HepG2 (cell line): ENCODE measurements around the gene CELF4. TPM values are rescaled to one million over a fixed set of nuclear protein-coding genes. Genes with fewer than 3 reads are reported as not detected.

Experiments used
- ATAC-seq: fragments of 200-7000 bp; cut with Tn5 transposase; 3 replicates; pipeline ENCODE4 v1.9.1; 2020; ENCODE audit warnings: mild to moderate bottlenecking, moderate library complexity
- BruUV-seq: library from RNA; stranded (reverse); fragments of 400-500 nt; replicated peaks from 2 replicates; lab custom pipeline; 2021; lab: Mats Ljungman, UMichigan
- CTCF ChIA-PET: fragments of 300-600 bp; formaldehyde crosslinking; extraction: SDS; loops from one replicate; lab custom pipeline; 2021; ENCODE audit warnings: low total read pairs, inconsistent platforms, low intra/inter-chr PET ratio; lab: Yijun Ruan, JAX
- POLR2A ChIA-PET: fragments of 350-600 bp; sonication (Branson Sonifier 250); formaldehyde crosslinking; loops from one replicate; lab custom pipeline; 2020; ENCODE audit warnings: antibody characterized with exemption, inconsistent platforms; lab: Yijun Ruan, JAX
- DNase-seq: peaks from one replicate; pipeline ENCODE4 v3.0.0-alpha.2; 2015; ENCODE audit warnings: low spot score
- FAIRE-seq: peaks from 3 replicates; lab custom pipeline; 2011; peaks lifted over from hg19 to GRCh38; lab: Jason Lieb, UNC
- H2AFZ ChIP-seq: one replicate; pipeline ENCODE4 v1.6.1; 2011; ENCODE audit warnings: low read length, inconsistent platforms
- H3K27ac ChIP-seq: fragments of 300-600 bp; 3 replicates; pipeline ENCODE4 v1.8.0; 2011; ENCODE audit warnings: mixed run types, mild to moderate bottlenecking, mixed read lengths, low read length, inconsistent platforms; ENCODE audit not compliant: insufficient read depth; ENCODE audit errors: extremely low read length
- H3K27me3 ChIP-seq, 2 experiments: fragments of 200-600 bp in 1 of 2; 2 replicates in 1 of 2; 3 replicates in 1 of 2; pipeline versions ENCODE4 v1.6.0 to v1.8.0; 2011; ENCODE audit warnings: low read length in 2 of 2, mild to moderate bottlenecking in 2 of 2, moderate library complexity in 2 of 2, inconsistent platforms in 1 of 2; ENCODE audit not compliant: insufficient read depth in 2 of 2, control insufficient read depth in 1 of 2
- H3K36me3 ChIP-seq, 2 experiments: fragments of 200-600 bp in 1 of 2; replicated peaks in 1 of 2; 2 replicates in 1 of 2; 3 replicates in 1 of 2; pipeline versions ENCODE4 v1.5.1 to v1.8.0; 2011; ENCODE audit warnings: low read length in 2 of 2, inconsistent platforms in 1 of 2; ENCODE audit not compliant: insufficient read depth in 2 of 2, control insufficient read depth in 1 of 2
- H3K4me1 ChIP-seq: 2 replicates; pipeline ENCODE4 v1.5.1; 2012; ENCODE audit warnings: low read length, inconsistent platforms; ENCODE audit not compliant: insufficient read depth
- H3K4me2 ChIP-seq: 2 replicates; pipeline ENCODE4 v1.6.0; 2011; ENCODE audit warnings: low read depth, low read length, inconsistent platforms
- H3K4me3 ChIP-seq, 3 experiments: fragments of 200-600 bp in 1 of 3; sonication (generic), shearing (Covaris generic) in 1 of 3; replicated peaks in 1 of 3; 2 replicates each; pipeline ENCODE4 v1.5.1; 2011 to 2016; ENCODE audit warnings: low read length in 3 of 3, inconsistent platforms in 2 of 3, low read depth in 2 of 3, mild to moderate bottlenecking in 2 of 3, control low read depth in 1 of 3, mixed read lengths in 1 of 3; ENCODE audit not compliant: insufficient read depth in 1 of 3
- H3K79me2 ChIP-seq: one replicate; pipeline ENCODE4 v1.6.1; 2011; ENCODE audit warnings: low read length, inconsistent platforms; ENCODE audit not compliant: insufficient read depth
- H3K9ac ChIP-seq: 2 replicates; pipeline ENCODE4 v1.6.0; 2011; ENCODE audit warnings: mild to moderate bottlenecking, low read depth, low read length, inconsistent platforms; ENCODE audit not compliant: insufficient read depth
- H3K9me3 ChIP-seq: 2 replicates; pipeline ENCODE4 v1.5.1; 2012; ENCODE audit warnings: mild to moderate bottlenecking, low read length
- H4K20me1 ChIP-seq: 2 replicates; pipeline ENCODE4 v1.6.0; 2011; ENCODE audit warnings: inconsistent platforms, mild to moderate bottlenecking, low read length, moderate library complexity; ENCODE audit not compliant: insufficient read depth
- HNF4A ChIP-seq: sonication (generic); formaldehyde crosslinking; IDR thresholded peaks from 2 replicates; pipeline ENCODE4 v1.4.0; 2020; ENCODE audit warnings: missing genetic modification reagents
- THYN1 ChIP-seq: sonication (generic); formaldehyde crosslinking; IDR thresholded peaks from 2 replicates; pipeline ENCODE4 v1.8.1; 2023; ENCODE audit warnings: low read depth, mild to moderate bottlenecking, moderate library complexity, missing genetic modification reagents, borderline replicate concordance
- ZNF574 ChIP-seq: sonication (generic); formaldehyde crosslinking; IDR thresholded peaks from 2 replicates; pipeline ENCODE4 v1.4.0; 2020; ENCODE audit warnings: missing genetic modification reagents
- ZNF687 ChIP-seq: sonication (generic); formaldehyde crosslinking; IDR thresholded peaks from 2 replicates; pipeline ENCODE4 v1.5.1; 2020; ENCODE audit warnings: mild to moderate bottlenecking, missing genetic modification reagents, moderate library complexity
- WGBS: methylation state at CpG from one replicate; pipeline ENCODE4 v1.1.6; 2017; ENCODE audit warnings: low lambda C conversion rate; 5-methylcytosine and 5-hydroxymethylcytosine counted together
- in situ Hi-C: cut with HindIII; loops from 2 replicates; pipeline ENCODE4 v1.10.0; 2017; ENCODE audit warnings: low pct_unique_long_range_greater_than_20kb; ENCODE audit not compliant: extremely low pct_ligation_motif_present
- intact Hi-C: fragments of 100-400 bp; cut with micrococcal nuclease; formaldehyde crosslinking; loops from one replicate; pipeline ENCODE4 v1.10.0; 2022; ENCODE audit not compliant: unreplicated experiment
- polyA plus RNA-seq, 8 experiments: library from polyadenylated mRNA; depleted of rRNA in 3 of 8; stranded (reverse) in 7 of 8; unstranded in 1 of 8; fragments of >200 nt; fragmentation: Illumina TruSeq in 4 of 8; extraction: Trizol in 4 of 8; gene quantifications; 2 replicates each; pipeline versions ENCODE4 v1.2.1 to v1.2.3, GENCODE V29; 2011 to 2016; ENCODE audit warnings: low read depth in 4 of 8, missing spikeins in 1 of 8, mixed read lengths in 1 of 8; ENCODE audit not compliant: insufficient read depth in 1 of 8
- total RNA-seq, 5 experiments: library from RNA; depleted of rRNA; stranded (reverse); fragments of >200 nt; fragmentation: Illumina TruSeq; extraction: Trizol; gene quantifications; 2 replicates each; pipeline ENCODE4 v1.2.3, GENCODE V29; 2016; ENCODE audit warnings: low read depth in 1 of 5

CELF4 gene
- total and polyA plus RNA-seq, 2 of the 13 experiments (the other 11 are each of a cell fraction or from before 2014, with no cell fraction given) = not detected

GRCh38 chr18:37362158-37362890, 203.3 kb downstream of the CELF4 start:
- no peak overlapping the region for H3K4me2 ChIP-seq
- H4K20me1 ChIP-seq = no peaks in the 10 kb centered on the region
- peaks cover 11% of the 10 kb centered on the region for H3K4me1 ChIP-seq
- no peak for FAIRE-seq
- 3% methylated on average over 14 of the region's 21 CpGs for WGBS
- intact Hi-C loops = no loop called here
- H3K9me3 ChIP-seq = no peaks in the 10 kb centered on the region
- H3K9ac ChIP-seq = no peak overlapping the region
- H3K79me2 ChIP-seq = no peaks in the 10 kb centered on the region
- 0 out of 2 replicates have a peak, but pooled peaks have one; percentile 32 for TF ChIP-seq ZNF574 (CRISPR knock-in tag)
- no peak for TF ChIP-seq THYN1 (CRISPR knock-in tag)
- TF ChIP-seq ZNF687 (CRISPR knock-in tag) = peak; percentile 22; the same call in 1 of the 2 replicates
- peak; percentile 54 for TF ChIP-seq HNF4A (CRISPR knock-in tag)
- DNase-seq = peak; percentile 13
- in situ Hi-C loops = no loop called here
- no peaks in the 10 kb centered on the region for H3K36me3 ChIP-seq
- no peak overlapping the region for H2AFZ ChIP-seq
- BruUV-seq = no TSS peak
- H3K27ac ChIP-seq = no peak overlapping the region
- ChIA-PET POLR2A (no interaction called here), CTCF (no interaction called here)
- H3K4me3 ChIP-seq = no peak overlapping the region; a peak in 1 of 6 replicates
- peak; percentile 89 for ATAC-seq
- peaks cover 0 to 2% of the 10 kb centered on the region in 2 experiments; a peak in 1 of 5 replicates for H3K27me3 ChIP-seq
